DND-41 (cell line): ENCODE measurements around the gene TCEA2.

Source experiments
- ATAC-seq: fragments of 200-7000 bp; cut with Tn5 transposase; 3 replicates; pipeline ENCODE4 v1.9.1; 2021; ENCODE audit warnings: low read depth; ENCODE audit not compliant: insufficient read depth
- DNase-seq: peaks from one replicate; pipeline ENCODE4 v3.0.0-alpha.2; 2020
- H2AFZ ChIP-seq: 2 replicates; pipeline ENCODE4 v1.6.0; 2012; ENCODE audit warnings: low read depth, low read length
- H3K27ac ChIP-seq: 2 replicates; pipeline ENCODE4 v1.5.1; 2012; ENCODE audit warnings: low read length, inconsistent platforms
- H3K27me3 ChIP-seq: fragments of 200-600 bp; sonication (generic); 2 replicates; pipeline ENCODE4 v1.6.0; 2012; ENCODE audit warnings: low read length, mild to moderate bottlenecking, inconsistent platforms; ENCODE audit not compliant: insufficient read depth, poor library complexity
- H3K36me3 ChIP-seq: 2 replicates; pipeline ENCODE4 v1.5.1; 2012; ENCODE audit warnings: low read length, inconsistent platforms; ENCODE audit not compliant: insufficient read depth
- H3K4me1 ChIP-seq: 2 replicates; pipeline ENCODE4 v1.5.1; 2012; ENCODE audit warnings: mild to moderate bottlenecking, low read length; ENCODE audit not compliant: insufficient read depth
- H3K4me2 ChIP-seq: 2 replicates; pipeline ENCODE4 v1.6.0; 2012; ENCODE audit warnings: mild to moderate bottlenecking, moderate library complexity, low read length, inconsistent platforms; ENCODE audit not compliant: insufficient read depth
- H3K4me3 ChIP-seq, 2 experiments: fragments of 200-600 bp in 1 of 2; shearing (Covaris generic) in 1 of 2; 2 replicates each; pipeline ENCODE4 v1.5.1; 2012 to 2016; ENCODE audit warnings: inconsistent platforms in 2 of 2, low read length in 2 of 2, mild to moderate bottlenecking in 2 of 2, low read depth in 1 of 2, moderate library complexity in 1 of 2
- H3K79me2 ChIP-seq: 2 replicates; pipeline ENCODE4 v1.6.0; 2012; ENCODE audit warnings: low read length, inconsistent platforms; ENCODE audit not compliant: insufficient read depth
- H3K9ac ChIP-seq: 2 replicates; pipeline ENCODE4 v1.6.0; 2012; ENCODE audit warnings: low read depth, mild to moderate bottlenecking, inconsistent platforms, low read length, moderate library complexity
- H3K9me3 ChIP-seq: 2 replicates; pipeline ENCODE4 v1.5.1; 2012; ENCODE audit warnings: low read length, moderate library complexity, mild to moderate bottlenecking, inconsistent platforms; ENCODE audit not compliant: insufficient read depth, severe bottlenecking
- H4K20me1 ChIP-seq: 2 replicates; pipeline ENCODE4 v1.6.0; 2012; ENCODE audit warnings: low read length; ENCODE audit not compliant: insufficient read depth
- EZH2 ChIP-seq: IDR thresholded peaks from 3 replicates; pipeline ENCODE4 v1.6.1; 2012; ENCODE audit warnings: borderline replicate concordance, low read depth, mild to moderate bottlenecking, moderate library complexity, low read length, inconsistent platforms; ENCODE audit not compliant: severe bottlenecking
- TF ChIP-seq, protein P1 (sequence below): IDR thresholded peaks from 2 replicates; pipeline ENCODE4 v1.5.1; 2012; ENCODE audit warnings: borderline replicate concordance, low read length, moderate library complexity, mild to moderate bottlenecking; ENCODE audit not compliant: poor library complexity, severe bottlenecking; ENCODE audit errors: extremely low read depth

Gene TCEA2

DNA sequence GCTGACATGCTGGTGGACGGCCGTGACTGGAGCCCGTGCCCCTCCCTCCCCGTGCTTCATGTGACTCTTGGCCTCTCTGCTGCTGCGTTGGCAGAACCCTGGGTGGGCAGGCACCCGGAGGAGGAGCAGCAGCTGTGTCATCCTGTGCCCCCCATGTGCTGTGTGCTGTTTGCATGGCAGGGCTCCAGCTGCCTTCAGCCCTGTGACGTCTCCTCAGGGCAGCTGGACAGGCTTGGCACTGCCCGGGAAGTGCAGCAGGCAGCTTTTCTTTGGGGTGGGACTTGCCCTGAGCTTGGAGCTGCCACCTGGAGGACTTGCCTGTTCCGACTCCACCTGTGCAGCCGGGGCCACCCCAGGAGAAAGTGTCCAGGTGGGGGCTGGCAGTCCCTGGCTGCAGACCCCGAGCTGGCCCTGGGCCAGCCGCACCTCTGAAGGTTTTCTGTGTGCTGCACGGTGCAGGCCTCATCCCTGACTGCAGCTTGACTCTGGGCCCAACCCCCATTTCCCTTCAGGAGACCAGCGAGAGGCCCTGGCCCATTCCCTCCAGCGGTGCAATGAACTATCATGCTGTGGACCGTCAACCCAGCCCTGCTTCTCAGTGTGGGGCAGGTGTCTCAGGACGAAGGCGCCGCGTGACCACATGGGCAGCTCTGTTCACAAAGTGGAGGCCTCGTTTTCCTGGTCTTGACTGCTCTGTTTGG is 36.2 kb downstream of the TCEA2 start:
- TF ChIP-seq, protein P1, sequence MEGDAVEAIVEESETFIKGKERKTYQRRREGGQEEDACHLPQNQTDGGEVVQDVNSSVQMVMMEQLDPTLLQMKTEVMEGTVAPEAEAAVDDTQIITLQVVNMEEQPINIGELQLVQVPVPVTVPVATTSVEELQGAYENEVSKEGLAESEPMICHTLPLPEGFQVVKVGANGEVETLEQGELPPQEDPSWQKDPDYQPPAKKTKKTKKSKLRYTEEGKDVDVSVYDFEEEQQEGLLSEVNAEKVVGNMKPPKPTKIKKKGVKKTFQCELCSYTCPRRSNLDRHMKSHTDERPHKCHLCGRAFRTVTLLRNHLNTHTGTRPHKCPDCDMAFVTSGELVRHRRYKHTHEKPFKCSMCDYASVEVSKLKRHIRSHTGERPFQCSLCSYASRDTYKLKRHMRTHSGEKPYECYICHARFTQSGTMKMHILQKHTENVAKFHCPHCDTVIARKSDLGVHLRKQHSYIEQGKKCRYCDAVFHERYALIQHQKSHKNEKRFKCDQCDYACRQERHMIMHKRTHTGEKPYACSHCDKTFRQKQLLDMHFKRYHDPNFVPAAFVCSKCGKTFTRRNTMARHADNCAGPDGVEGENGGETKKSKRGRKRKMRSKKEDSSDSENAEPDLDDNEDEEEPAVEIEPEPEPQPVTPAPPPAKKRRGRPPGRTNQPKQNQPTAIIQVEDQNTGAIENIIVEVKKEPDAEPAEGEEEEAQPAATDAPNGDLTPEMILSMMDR, result no peak
- no peak for TF ChIP-seq EZH2
- Histone ChIP-seq H3K27ac (no peak overlapping the region), H3K79me2 (no peaks in the 10 kb centered on the region), H3K36me3 (no peaks in the 10 kb centered on the region), H3K9ac (no peak overlapping the region), H3K4me2 (no peak overlapping the region), H3K4me3 (no peak overlapping the region), H3K27me3 (peaks cover 25% of the 10 kb centered on the region), H3K9me3 (no peaks in the 10 kb centered on the region), H4K20me1 (peaks cover 13% of the 10 kb centered on the region; the same call in 1 of the 2 replicates), H3K4me1 (peaks cover 9% of the 10 kb centered on the region), H2AFZ (no peak overlapping the region)
- no peak for DNase-seq
- ATAC-seq, result no peak

DNA sequence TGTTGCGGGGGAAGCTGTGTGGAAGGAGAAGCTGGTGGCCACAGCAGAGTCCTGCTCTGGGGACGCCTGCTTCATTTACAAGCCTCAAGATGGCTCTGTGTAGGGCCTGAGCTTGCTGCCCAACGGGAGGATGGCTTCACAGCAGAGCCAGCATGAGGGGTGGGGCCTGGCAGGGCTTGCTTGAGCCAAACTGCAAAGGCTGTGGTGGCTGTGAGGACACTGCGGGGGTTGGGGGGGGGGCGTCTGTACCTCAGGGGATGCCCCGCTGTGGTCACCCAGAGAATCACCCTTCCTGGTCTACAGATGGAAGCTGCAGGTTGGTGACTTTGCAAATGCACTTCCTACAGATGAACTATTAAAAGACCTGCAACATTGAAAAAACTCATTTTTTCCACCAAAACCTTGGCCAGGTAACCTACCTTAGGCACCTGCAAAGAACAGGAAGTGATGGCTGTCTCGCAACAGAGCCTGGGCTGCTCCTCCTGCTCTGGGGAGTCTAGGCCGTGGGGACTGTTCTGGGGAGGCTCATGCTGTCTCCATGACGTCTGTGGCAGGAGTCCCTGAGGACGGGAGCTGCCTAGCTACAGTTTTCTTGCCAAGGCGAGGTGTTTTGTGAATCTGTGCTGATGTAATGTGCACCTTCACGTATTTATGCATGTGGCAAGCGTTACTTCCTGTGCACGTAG is 37.0 kb downstream of the TCEA2 start:
- Histone ChIP-seq H4K20me1 (peaks cover 13% of the 10 kb centered on the region; the same call in 1 of the 2 replicates), H3K4me1 (peaks cover 9% of the 10 kb centered on the region), H3K27me3 (peaks cover 25% of the 10 kb centered on the region), H3K9ac (no peak overlapping the region), H3K4me2 (no peak overlapping the region), H2AFZ (no peak overlapping the region), H3K27ac (no peak overlapping the region), H3K79me2 (no peaks in the 10 kb centered on the region), H3K9me3 (no peaks in the 10 kb centered on the region), H3K4me3 (no peak overlapping the region), H3K36me3 (no peaks in the 10 kb centered on the region)
- DNase-seq, result no peak
- ATAC-seq, result no peak
- TF ChIP-seq, protein P1, result no peak
- no peak for TF ChIP-seq EZH2

DNA sequence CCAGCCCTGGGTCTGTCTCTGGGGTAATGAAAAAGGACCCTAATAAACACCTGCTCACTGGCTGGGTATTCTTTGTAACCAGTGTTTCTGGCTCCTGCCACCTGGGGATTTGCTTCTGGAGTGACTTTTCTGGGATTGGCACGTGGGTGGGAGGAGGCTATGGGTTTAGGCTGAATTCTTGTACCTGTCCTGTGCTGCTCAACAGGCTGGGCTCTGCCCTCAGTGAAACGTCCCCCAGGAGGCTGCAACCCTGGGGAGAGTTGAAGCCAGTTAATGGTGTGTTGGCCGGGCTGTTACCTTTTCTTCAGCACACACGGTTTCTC is 37.5 kb downstream of the TCEA2 start:
- Histone ChIP-seq H3K27ac (no peak overlapping the region), H3K4me3 (no peak overlapping the region), H3K79me2 (no peaks in the 10 kb centered on the region), H3K4me2 (no peak overlapping the region), H3K27me3 (peaks cover 25% of the 10 kb centered on the region), H3K4me1 (peaks cover 9% of the 10 kb centered on the region), H3K9me3 (no peaks in the 10 kb centered on the region), H3K36me3 (no peaks in the 10 kb centered on the region), H2AFZ (no peak overlapping the region), H3K9ac (no peak overlapping the region), H4K20me1 (peaks cover 13% of the 10 kb centered on the region; the same call in 1 of the 2 replicates)
- DNase-seq (no peak), ATAC-seq (no peak)
- no peak for TF ChIP-seq EZH2
- TF ChIP-seq, protein P1, result no peak
